Measurements from ENCODE around the gene DSCAM. TPM values are rescaled to one million over a fixed set of nuclear protein-coding genes. Genes with fewer than 3 reads are reported as not detected.

DSCAM gene
- total RNA-seq, 1 experiment from 2014 or later, result not detected

GRCh38 chr21:40043866-40044265, 803.1 kb downstream of the DSCAM start:
- no TSS peak for BruUV-seq (replicated peaks)
- H4K20me1 ChIP-seq (ENCODE audit: insufficient read depth), result no peaks in the 10 kb centered on the region
- POLR2A ChIA-PET, result no interaction called here
- H3K4me2 ChIP-seq (ENCODE audit: low read length), result no peak overlapping the region
- TF ChIP-seq ATF3 (IDR thresholded peaks at IDR 0.05) (no peak), REST (IDR thresholded peaks at IDR 0.05; ENCODE audit: low read depth) (no peak), CEBPB (IDR thresholded peaks at IDR 0.05; ENCODE audit: low read depth) (no peak), TCF7L2 (IDR thresholded peaks at IDR 0.05; ENCODE audit: borderline replicate concordance, extremely low read depth, insufficient read depth, insufficient read length) (no peak), ZFX (IDR thresholded peaks at IDR 0.05) (no peak), JUND (IDR thresholded peaks at IDR 0.05) (no peak), SP1 (IDR thresholded peaks at IDR 0.05; ENCODE audit: low read depth) (no peak), SIN3A (IDR thresholded peaks at IDR 0.05; ENCODE audit: low read depth) (no peak), CTCF (IDR thresholded peaks at IDR 0.05 in 2 of 3, conservative IDR thresholded peaks at IDR 0.05 in 1 of 3; ENCODE audit: borderline replicate concordance in 1 of 3, insufficient read depth in 1 of 3, low read depth in 2 of 3, low read length in 2 of 3) (no peak), RAD21 (IDR thresholded peaks at IDR 0.05; ENCODE audit: low read depth) (no peak), ZBTB33 (IDR thresholded peaks at IDR 0.05; ENCODE audit: extremely low read depth, insufficient replicate concordance, low read length) (no peak), ELF1 (IDR thresholded peaks at IDR 0.05; ENCODE audit: borderline replicate concordance, low read depth) (no peak), EGR1 (IDR thresholded peaks at IDR 0.05; ENCODE audit: low read depth) (no peak), CBX3 (IDR thresholded peaks at IDR 0.05; ENCODE audit: low read depth) (no peak), YY1 (IDR thresholded peaks at IDR 0.05; ENCODE audit: extremely low read depth, insufficient replicate concordance, low read depth, low read length) (no peak), POLR2AphosphoS5 (IDR thresholded peaks at IDR 0.05; ENCODE audit: low read depth, low read length) (no peak), EZH2phosphoT487 (IDR thresholded peaks at IDR 0.05; ENCODE audit: borderline replicate concordance) (no peak), FOSL1 (IDR thresholded peaks at IDR 0.05; ENCODE audit: low read depth) (no peak)
- H3K9ac ChIP-seq (ENCODE audit: low read length), result no peak overlapping the region
- no peaks in the 10 kb centered on the region for H3K4me1 ChIP-seq (ENCODE audit: control insufficient read depth in 1 of 2, insufficient read depth in 2 of 2, low read length in 2 of 2)
- peaks cover 0 to 34% of the 10 kb centered on the region in 2 experiments; a peak in 2 of 4 replicates for H3K9me3 ChIP-seq (ENCODE audit: control insufficient read depth in 1 of 2, insufficient read depth in 1 of 2, low read depth in 1 of 2, low read length in 2 of 2)
- DNase-seq (ENCODE audit: low read depth, low spot score) (no peak), ATAC-seq (no peak)
- RAD21 ChIA-PET (ENCODE audit: low non-redundant PET in 1 of 2, low total read pairs in 2 of 2, uncharacterized antibody in 2 of 2, unreplicated experiment in 2 of 2), result no interaction called here
- H3K36me3 ChIP-seq (ENCODE audit: control insufficient read depth in 1 of 2, insufficient read depth in 2 of 2, low read length in 2 of 2), result no peaks in the 10 kb centered on the region
- no peak overlapping the region for H2AFZ ChIP-seq (ENCODE audit: low read depth, low read length, poor library complexity, severe bottlenecking)
- H3K27ac ChIP-seq (ENCODE audit: low read depth, low read length), result no peak overlapping the region
- intact Hi-C loops (cut with micrococcal nuclease), result no loop called here
- CTCF ChIA-PET, result no interaction called here
- H3K79me2 ChIP-seq (ENCODE audit: insufficient read depth, low read length), result no peaks in the 10 kb centered on the region
- H3K27me3 ChIP-seq (ENCODE audit: insufficient read depth, low read length), result no peaks in the 10 kb centered on the region
- no peaks in the 10 kb centered on the region for H3K9me2 ChIP-seq (ENCODE audit: insufficient read depth)
- H3K4me3 ChIP-seq (replicated peaks in 1 of 2; ENCODE audit: low read depth in 1 of 2, low read length in 2 of 2), result no peak overlapping the region

Data from HCT116 (cell line).